HG03442 (cell line): ENCODE measurements around the gene ZBTB26.

Experiments used
- ATAC-seq: cut with Tn5 transposase; IDR thresholded peaks from one replicate; pipeline ENCODE4 v1.9.1; 2021; ENCODE audit warnings: mild to moderate bottlenecking, moderate library complexity; ENCODE audit not compliant: unreplicated experiment

The ZBTB26 gene, protein sequence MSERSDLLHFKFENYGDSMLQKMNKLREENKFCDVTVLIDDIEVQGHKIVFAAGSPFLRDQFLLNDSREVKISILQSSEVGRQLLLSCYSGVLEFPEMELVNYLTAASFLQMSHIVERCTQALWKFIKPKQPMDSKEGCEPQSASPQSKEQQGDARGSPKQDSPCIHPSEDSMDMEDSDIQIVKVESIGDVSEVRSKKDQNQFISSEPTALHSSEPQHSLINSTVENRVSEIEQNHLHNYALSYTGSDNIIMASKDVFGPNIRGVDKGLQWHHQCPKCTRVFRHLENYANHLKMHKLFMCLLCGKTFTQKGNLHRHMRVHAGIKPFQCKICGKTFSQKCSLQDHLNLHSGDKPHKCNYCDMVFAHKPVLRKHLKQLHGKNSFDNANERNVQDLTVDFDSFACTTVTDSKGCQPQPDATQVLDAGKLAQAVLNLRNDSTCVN

DNA sequence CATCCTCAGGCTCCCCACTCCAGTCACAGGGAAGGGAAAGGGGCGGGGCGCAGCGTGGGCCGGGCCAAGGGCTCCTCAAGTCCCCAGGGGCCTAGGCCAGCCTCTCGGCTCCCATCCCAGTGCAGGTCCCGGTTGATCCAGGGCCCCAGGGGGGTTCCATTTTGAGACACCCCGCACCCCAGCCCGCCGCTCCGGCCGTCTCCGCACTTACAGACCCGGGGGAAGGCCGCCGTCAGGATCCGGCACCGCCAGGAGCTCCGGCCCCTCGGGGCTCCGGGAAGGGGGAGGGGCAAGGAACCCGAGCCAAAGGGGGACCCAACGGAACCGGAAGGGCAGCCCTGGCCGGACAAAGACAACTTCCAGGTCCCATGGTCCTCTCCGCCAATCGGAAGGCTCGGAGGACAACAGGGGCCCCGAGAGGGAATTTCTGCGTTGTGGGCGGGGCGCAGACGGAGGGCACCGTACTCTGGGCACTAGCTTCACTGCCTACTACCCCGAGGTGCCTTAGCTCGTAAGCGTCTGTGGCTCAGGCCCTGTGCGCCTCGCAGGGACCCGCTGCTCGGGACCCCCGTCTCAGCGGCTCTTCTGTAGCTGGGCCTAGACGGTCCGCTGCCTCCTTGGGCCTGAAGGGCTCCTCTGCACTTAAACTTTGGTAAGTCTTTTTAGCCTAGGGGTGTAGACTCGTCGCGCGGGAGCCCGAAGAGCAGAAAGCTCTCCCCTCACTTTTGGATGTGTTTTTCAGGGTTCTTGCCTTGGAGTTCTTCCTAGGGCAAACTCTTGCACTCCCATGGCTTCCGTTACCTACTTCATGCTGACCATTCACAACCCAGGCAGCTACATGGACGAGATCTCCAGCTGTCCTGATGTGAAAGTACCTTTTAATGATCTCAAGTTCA is at the start of gene ZBTB26:
TSS of gene ZBTB26 (minus strand) at position 287 of the 896 bp plus-strand sequence. CDS start 11,578 bp downstream, outside the sequence.
- peak; percentile 94 for ATAC-seq

DNA sequence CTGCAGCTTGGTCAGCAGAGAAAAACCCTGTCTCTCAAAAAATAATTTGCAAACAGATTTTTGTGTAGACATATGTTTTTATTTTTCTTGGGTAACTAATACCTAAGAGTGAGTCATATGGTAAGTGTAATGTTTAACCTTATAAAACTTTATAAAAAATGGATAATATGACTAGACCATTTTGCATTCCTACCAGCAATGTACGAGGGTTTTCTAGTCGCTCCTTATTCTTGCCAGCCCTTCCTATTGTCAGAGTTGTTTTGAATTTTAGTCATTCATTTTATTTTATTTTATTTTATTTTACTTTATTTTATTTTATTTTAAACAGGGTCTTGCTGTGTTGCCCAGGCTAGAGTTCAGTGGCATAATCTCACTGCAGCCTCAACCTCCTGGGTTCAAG is 47.3 kb upstream of the ZBTB26 start:
- ATAC-seq: no peak

DNA sequence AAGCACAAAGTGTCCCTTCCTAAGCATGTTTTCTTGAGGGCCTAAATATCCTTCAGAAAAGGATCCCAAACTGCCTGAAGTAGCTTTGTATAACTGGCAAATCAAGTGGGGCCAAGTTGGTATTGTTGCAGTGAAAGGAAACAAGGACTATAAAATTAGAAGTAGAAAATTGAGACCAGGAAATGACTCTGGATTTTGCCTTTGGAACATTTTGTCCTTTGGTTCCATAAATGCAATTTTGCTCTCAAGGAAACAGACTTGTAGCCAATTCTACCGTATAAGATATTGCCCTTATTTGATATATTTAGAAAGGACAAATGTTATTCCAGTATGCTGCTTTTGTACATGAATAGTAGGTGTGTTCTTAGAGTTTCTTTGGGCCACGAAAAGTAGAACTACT is 43.9 kb upstream of the ZBTB26 start:
- no peak for ATAC-seq

DNA sequence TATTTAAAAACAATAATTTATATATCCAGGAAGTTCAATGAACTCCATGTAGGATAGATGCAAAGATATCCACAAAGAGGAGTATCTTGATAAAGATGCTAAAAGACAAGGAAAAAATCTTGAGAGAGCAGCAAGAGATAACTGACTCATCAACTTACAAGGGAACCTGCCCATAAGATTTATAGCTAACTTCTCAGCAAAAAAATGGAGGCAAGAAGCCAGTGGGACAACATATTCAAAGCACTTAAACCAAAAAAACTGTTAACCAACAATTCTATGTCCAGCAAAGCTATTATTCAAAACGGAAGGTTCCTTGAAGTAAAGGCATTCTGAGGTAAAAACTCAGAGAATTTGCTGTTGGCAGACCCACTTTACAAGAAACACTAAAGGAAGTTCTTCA is 29.8 kb upstream of the ZBTB26 start:
- ATAC-seq: no peak

DNA sequence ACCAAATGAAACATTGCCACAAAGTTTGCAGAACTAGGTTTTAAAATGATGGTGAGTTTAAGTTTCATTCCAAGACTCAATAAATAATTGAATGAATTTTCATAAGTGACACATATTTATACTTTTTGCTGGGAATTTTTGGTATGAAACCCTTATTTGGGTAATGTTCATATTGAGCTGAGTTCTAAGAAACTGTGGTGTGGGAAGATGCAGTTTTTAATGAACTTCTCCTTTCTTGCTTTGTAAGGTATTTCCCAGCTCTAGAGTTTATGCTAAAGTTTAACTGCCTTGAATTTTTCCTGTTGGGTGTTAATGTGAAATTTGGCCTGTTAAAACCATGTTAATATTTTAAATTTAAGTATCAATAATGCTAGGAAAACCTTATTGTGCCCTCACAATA is 24.6 kb upstream of the ZBTB26 start:
- ATAC-seq: no peak

DNA sequence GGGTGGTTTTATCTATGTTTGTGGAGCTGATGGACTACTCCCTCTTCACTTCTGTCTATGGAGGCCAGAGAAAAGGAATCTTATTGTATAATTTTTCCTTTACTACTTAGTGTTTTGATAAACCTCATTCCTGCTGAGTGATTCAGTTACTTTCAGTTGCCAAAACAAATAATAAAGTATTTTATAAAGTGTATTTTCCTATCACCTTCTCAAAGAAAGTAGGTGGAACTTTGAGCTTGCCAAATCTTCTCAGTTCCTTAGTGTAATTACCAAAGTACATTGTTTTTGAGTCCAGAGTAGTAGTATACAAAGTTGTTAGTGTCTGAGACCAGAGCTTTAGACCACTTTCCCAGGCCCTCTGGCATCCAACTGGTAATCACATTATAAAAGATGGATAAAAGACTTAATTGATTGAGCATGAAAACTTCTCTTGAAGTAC is 23.0 kb upstream of the ZBTB26 start:
- no peak for ATAC-seq

DNA sequence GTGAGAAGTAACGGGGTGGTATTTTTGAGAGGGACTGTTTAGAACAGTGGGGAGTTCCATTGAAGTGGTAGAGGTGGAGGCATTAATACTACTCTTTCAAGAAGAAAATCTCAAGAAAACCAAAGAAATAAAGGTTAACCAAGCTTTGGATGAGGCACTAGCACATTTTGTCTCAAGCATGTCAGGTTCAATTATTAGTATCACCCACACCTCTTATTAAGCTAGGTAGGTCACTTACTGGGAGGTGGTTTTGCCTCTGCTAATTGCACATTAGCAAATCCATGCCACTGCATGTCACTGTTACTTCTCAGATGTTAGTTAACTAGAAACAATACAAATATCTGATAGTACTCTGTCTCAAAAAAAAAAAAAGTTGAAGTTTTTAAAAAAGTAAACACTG is 19.7 kb upstream of the ZBTB26 start:
- ATAC-seq: no peak

DNA sequence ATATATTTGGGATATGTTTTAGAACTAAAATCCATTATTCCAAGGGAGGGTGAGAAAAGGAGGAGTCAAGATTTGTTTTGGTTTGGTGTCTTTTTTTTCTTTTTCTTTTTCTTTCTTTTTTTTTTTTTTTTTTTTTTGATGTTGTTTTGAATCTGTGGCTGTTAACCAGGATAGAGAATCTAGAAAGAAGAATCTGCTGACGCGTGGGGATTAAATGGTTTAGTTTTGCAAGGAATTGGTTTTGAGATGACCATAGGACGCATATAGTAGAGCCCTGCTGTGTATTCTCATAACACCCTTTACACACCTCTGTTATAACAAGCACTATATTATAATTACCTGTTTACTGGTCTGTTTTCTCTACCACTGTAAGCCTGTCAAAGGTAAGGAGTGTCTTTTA is 19.0 kb upstream of the ZBTB26 start:
- no peak for ATAC-seq

DNA sequence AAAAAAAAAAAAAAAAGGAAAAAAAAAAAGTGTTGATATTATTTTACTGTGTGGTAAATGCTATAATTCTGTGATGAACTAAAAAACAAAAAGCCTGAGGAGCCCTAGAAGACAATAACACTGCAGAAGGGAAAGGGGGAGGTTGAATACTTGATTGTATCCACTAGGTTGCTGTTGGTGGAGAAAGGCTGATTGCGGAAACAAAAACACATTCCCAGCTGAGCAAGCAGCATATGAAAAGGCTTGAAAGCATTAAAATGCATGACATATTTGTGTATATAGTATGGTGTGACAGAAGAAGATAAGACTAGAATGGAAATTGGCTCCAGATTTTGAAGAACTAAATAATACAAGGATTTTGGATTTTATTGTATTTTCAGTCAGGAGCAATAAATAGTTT is 18.4 kb upstream of the ZBTB26 start:
- no peak for ATAC-seq

DNA sequence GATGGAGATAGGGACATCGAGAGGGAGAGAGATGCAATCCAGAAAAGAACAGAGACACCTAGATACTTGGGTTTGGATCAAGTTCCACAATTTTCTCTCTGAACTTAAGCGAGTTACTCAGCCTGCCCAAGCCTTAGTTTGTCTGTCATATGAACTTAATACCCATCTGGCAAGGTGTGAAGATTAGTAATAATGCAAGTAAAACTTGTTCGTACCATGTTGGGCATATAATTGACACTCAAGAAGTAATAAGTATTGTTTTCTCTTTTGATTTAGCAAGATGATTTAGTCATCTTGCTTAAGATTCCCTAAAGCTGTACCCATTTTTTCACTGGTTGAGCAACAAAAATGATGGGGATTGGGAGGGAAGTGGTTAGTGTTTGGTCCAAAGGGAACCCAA is 17.0 kb upstream of the ZBTB26 start:
- ATAC-seq: no peak

DNA sequence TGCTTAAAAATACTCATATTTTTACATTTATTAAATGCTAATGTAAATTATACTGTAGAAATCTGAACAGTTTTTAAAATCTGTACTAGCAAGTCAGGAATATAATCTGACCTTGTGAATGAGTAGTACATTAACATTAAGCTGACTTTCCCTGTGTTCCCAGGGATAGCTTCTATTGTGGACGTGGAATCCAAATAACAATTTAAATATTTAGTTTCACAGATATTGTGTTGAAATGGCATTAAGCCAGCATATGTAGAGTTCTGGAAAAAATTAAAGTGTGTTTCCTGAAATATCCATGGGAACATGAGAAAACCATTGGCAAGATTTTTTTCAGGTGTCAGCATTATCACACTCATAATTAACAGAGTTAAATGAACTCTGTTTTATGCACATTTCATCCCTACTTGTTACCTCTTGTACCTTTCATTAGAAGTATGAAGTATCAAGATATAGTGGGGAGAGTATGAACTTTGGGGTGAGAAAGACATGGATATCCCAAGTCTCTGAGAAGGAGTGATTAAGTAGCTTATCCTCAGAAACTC is 15.2 kb upstream of the ZBTB26 start:
- no peak for ATAC-seq

DNA sequence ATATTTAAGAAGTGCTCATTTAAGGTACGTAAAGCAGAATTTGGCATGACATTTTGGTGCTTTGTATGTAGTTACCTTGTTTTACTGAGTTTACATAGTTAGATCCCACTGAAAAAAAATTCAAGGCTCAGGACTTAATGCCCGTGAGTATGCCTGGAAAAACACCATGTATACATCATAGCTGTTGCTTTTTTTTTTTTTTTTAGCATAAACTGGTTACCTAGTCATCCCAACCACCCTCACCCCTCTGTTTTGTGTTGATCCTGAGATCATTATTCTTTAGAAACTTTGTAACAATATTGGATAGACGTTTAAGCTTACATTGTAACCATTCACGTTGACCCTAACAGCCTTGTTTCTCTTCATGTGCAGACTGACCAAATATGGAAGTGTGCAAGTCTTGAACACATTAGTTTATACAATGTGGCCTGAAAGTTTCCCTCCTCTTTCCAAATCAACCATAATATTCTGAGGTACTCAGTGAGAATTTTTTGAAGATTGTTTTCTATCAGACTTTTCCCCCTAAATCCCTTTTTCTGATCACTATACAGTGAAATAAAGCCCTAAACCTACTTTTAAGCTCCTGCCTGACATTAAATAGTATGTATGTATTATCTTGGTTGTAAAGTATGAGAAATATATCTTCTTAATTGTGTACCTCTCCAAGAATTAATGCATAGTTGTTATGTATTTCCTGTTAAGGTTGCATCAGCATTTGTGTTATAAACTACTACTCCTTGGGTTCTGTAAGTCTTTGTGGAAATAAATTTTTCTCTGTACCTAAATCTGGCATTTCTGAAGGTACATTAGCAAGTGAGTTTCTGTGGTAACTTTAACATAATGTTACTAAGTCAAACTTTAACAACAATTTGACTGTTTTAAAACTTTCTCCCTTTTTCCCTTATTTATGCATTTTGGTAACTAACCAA is 13.9 kb upstream of the ZBTB26 start:
- no peak for ATAC-seq

DNA sequence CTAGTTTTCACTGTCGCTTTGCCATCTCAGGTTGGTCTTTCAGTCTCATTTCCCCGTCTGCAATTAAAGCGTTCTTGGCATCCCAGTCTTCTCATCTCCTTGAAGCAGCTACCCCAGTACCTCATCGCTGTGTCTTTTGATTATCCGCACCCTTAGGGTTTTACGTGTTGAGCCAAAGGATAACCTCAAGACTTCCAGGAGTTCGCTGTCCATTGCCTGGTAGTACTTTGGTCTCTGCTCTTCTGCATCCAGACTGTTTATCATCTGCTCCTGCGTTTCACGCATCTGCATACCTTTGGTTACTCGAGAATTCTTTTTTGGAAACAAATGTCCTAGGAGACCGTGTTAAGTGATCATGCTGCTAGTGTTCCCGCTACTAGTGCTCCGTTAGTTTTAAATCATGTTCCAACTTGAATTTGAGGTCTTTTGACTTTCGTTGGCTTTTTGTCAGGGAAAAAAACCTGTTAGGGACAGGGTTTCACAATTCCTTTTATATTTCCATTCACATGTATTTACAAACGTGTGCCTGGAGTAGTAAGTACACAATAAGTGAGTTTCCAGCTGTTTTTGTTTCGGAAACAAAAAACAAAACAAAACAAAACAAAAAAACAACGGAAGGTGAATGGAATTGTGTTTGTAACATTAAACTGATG is 10.4 kb upstream of the ZBTB26 start:
- no peak for ATAC-seq

DNA sequence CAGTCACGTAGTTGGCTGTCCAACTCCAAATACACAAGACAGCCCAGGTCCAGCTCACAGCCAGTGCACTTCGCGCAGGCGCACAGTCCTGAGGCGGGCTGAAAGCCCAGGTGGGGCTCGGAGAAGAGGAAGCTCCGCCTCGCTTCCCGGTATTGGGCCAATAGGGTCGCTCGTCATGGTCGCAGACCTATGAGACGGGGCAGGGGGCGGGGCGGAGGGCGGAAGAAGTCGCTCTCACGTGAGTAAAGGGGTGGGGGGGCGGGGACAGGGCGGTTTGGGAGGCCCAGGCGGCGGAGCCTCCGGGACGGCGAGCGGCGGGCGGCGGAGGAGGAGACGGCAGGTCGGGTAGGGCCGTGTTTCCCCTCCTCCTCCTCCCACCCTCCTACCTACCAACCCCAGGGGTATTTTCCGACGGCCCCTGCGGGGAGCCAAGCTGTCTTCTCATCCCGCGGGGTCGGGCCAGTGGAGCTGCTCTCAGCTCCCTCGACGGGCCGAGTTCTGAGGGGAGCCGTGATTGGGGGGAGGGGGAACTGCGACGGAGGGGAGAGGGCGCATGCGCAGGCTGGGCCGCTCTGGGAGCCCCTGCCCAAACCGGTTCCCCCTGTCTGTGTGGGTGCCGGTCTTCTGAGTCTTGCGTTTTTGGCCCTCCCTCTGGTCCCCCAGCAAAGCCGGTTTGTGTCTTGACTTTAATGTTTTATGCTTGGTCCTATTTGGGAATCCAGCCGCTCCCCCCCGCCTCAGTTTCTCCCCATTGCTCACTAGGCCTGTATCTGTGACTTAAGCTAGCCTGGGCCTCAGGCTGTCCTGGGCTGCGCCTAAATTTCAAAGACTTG is 9.7 kb upstream of the ZBTB26 start, which contains the start of gene RABGAP1:
TSS of gene RABGAP1 (plus strand) at position 272 of the 833 bp plus-strand sequence. CDS start 16,040 bp downstream, outside the sequence.
- peak; percentile 99 for ATAC-seq

DNA sequence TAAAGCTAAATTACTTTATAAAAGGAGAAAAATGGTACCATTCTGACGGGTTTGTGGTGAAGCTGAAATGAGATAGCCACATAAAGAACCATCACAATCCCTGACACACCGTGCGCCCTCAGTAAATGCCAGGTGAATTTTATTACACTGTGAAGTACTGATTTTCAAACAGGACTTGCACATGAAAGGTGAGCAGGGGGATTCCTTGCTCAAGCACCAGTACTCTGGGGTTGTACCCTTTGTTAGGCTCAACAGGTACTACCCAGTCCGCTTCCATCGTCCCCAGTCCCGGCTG is 9.1 kb upstream of the ZBTB26 start:
- ATAC-seq: no peak

DNA sequence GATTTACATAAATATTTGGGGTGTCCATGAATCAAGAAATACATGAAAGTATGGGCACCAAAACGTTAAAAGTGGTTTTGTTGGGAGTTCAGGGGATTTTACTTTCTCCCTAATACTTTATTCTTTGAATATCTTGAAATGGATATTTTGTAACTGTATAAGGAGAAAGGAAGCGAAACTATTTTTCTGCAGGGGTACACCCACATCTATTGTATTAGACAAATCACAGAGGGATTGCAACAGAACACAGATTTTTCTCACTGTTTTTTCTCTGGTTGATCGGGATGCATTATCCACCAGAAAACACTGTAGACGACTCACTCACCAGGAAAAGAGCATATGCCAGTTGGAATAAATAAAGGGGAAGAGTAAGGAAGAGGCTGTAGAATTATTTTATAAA is 8.3 kb upstream of the ZBTB26 start:
- no peak for ATAC-seq

DNA sequence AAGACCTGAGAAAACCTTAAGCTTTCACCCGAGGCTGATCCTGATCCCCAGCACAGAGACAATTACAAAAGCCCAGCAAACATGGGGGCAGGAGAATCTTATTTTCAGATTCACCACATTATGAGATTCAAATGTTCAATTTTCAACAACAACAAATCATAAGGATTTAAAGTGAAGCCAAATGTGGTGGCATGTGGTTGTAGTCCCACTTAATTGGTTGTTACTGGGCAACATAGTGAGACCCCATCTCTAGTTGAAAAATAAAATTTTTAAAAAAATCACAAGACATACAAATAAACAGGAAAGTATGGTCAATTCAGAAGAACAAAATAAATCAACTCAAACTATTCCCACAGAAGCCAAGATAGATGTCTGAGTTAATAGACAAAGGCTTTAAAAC is 5.6 kb upstream of the ZBTB26 start:
- no peak for ATAC-seq

DNA sequence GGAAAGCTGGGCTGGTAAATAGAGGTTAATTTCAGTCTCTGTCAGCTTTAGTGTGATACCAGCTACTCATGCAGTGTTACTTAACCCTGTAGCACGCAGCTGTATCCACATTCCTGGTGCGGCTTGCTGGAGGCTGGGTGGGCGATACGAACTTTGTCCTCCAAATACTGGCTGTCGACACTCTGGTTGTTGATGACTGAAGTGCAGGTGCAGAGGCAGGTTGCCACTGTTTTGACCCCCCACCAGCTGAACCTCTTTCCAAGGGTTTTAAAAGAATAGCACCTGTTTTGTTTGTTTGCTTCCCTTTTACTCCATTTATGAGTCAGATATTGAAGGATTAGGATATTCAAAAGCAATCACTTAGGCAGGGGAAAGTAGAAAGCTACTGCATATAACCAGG is 5.2 kb upstream of the ZBTB26 start:
- no peak for ATAC-seq

DNA sequence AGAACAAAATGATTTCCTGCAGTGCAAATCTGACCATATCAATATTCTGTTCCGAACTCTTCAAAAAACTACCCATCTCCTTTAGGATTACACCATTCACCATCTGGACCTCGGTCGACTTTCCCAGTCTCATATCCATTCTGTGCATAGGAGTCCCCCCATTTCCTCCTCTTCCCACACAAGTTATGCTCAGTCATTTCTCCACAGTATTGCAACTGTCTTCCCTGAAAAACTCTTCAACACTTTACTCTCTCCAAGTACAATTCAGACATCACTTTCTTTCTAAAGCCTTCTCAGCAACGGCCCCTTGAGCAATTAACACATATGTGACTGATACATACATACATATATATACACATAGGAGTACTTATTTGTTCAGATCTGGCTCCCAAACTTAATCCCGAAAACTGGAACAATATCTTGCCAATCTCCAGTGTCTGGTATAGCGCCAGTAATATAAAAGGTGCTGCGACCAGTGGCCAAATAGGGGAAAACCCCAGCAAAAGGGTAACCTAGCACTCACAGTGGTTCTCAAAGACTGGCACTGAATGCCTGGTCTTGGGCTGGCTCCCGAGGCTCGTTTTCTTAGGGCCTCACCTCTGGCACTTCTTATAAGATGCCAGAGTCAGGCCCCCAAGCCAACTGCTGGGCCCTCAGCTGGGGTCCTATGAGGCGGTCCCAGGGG is 629 bp downstream of the ZBTB26 start:
- ATAC-seq: no peak
